NCI-H2196 treated with DMSO at 0.1 percent for 48 hours (cell line): ENCODE data around the gene PHOSPHO1.

Experiments
- DNase-seq: peaks from one replicate; lab custom pipeline; 2025; ENCODE audit not compliant: unreplicated experiment; lab: John Stamatoyannopoulos, UW

PHOSPHO1 gene

GRCh38 chr17:49244839-49245238 lies 14.3 kb upstream of the PHOSPHO1 start:
- DNase-seq = no peak

- DNase-seq = no peak
These were observed 12.2 kb upstream of the PHOSPHO1 start for GRCh38 chr17:49242813-49243212.

- DNase-seq = no peak
These were observed 11.3 kb upstream of the PHOSPHO1 start for GRCh38 chr17:49241692-49242397.

GRCh38 chr17:49241040-49241439 lies 10.5 kb upstream of the PHOSPHO1 start:
- DNase-seq = no peak

DNA sequence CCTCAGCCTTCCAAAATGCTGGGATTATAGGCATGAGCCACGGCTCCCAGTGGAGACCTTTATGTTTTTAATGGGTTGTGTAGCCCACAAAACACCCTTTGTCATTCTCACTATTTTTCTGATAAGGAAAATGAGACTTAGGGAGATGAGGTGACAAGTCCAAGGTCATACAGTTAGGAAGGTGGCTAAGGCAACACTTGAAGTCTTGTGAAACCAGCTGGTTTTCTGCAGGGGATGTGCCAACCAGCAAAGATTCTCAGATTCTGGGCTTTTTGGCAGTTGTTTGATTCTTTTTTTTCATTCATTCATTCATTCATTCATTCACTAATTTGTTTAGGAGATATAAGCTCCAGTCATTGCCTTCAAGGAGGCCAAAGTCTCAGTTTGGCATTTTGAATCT lies 10.0 kb upstream of the PHOSPHO1 start:
- no peak for DNase-seq

GRCh38 chr17:49239963-49240362 lies 9.4 kb upstream of the PHOSPHO1 start:
- no peak for DNase-seq

DNA sequence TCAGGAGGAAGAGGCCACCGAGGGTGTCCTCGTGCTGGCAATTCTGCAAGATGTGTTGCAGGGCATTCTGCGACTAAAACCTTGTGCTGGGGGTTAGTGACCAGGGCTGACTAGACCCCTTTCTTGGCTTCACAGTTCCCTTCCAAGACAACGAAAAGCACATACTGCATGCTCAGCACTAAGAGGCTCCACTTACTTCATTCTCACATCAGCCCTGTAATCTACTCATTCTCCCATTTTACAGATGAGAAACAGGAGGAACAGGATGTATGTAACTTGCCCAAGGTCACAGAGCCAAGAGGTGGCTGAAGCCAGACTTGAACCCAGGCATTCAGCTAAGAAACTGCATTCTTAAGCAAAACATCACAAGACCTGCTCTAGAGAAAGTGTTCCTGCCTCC lies 5.3 kb upstream of the PHOSPHO1 start:
- DNase-seq = no peak

- DNase-seq = no peak
These were observed 4.0 kb upstream of the PHOSPHO1 start for GRCh38 chr17:49234509-49235080.

DNA sequence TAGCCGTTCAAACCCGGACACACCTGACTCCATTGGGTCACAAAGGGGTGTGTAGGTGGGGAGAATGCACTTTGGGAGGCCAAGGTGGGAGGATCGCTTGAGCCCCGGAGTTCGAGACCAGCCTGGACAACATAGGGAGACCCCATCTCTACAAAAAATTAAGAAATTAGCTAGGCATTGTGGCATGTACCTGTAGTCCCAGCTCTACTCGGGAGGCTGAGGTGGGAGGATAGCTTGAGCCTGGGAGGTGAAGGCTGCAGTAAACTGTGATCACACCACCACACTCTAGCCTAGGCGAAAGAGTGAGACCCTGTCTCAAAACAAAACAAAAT lies 942 bp upstream of the PHOSPHO1 start:
- DNase-seq = no peak

GRCh38 chr17:49229805-49230600 lies 584 bp downstream of the PHOSPHO1 start:
- DNase-seq = no peak

DNA sequence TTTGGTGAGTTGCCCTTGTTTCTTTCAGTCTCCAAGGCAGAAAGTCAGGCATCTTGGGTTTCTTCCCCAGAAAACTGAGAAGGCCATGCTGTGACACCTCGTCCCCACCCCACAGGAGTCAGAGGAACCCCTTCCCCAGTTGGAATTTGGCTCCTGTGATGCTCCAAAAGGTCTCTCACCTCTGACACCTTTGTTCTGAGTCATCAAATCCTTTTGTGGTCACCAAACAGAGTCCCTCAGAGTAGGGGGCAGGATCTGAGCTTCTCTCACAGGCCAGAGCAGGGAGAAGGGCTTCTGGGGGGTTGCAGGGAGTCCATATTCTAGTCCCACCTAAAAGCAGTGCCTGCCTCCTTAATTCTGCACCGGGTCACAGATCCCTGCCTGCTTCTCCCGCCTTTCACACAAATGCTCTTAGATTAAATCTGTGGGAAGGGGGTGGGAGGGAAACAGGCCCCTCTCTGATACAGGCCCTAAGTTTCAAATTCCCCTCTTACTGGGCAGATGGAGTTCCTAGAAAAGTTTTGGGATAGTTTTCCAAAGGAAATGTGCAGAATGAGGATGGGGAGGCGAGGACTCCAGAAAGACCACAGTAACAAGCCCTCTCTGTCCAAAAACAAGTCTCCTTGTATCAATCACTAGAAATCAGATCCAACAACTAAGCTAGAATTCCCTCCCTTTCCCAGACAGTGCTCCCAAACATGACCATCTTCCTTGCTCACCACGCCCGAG lies 1.3 kb downstream of the PHOSPHO1 start:
- no peak for DNase-seq

- DNase-seq = peak; percentile 45
These were observed 2.9 kb downstream of the PHOSPHO1 start for GRCh38 chr17:49227436-49228261.

DNA sequence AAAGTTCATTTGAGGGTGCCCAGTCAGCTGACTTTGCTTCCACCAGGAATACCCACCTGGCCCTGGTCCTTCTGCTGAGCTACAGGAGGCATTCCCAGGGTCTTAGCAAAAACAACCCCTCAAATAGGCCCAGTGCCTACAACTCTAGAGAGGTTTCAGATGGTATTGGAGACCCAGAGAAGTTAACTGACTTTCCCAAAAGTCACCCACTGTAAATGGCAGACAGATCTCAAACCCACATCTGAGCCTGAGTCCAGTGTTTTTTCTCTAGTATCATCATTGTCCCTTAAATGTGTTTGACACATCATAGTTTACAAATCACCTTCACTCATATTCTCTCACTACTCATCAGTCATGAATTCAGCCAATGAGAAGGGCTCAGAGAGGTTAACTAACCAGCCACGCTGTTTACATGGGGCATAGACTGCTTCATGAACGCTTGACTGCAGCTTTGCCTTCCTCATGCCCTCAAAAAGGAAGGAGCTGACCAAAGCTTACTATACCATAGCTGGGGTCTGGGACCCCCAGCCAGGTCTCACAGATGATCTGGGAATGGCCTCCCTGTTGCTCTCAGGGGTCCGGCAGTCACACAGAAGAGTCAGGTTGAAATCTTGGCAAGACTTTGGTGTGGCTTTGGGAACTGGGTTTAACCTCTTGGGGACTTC lies 3.7 kb downstream of the PHOSPHO1 start:
- DNase-seq = no peak

GRCh38 chr17:49225554-49226236 lies 4.9 kb downstream of the PHOSPHO1 start:
- DNase-seq = no peak

- DNase-seq = no peak
These were observed 5.6 kb downstream of the PHOSPHO1 start for GRCh38 chr17:49224997-49225337.

GRCh38 chr17:49224198-49224996 lies 6.2 kb downstream of the PHOSPHO1 start:
- DNase-seq = peak; percentile 20

GRCh38 chr17:49223517-49224197 lies 6.9 kb downstream of the PHOSPHO1 start:
- DNase-seq = peak; percentile 42

GRCh38 chr17:49223168-49223516 lies 7.4 kb downstream of the PHOSPHO1 start:
- no peak for DNase-seq
